Lung (tissue), 12 donors: ENCODE measurements around the gene CAMKMT. TPM values are rescaled to one million over a fixed set of nuclear protein-coding genes. Genes with fewer than 3 reads are reported as not detected.

Experiments used
- ATAC-seq: fragments of 200-7000 bp; cut with Tn5 transposase; one replicate; pipeline ENCODE4 v1.9.1; 2020; ENCODE audit warnings: moderate number of reproducible peaks; ENCODE audit not compliant: insufficient read depth, low FRiP score
- DNase-seq, 3 donors: peaks; one replicate each; pipeline ENCODE4 v3.0.0-alpha.2; 2013 to 2017
- H3K27ac ChIP-seq, 2 donors: one replicate each; pipeline ENCODE4 v1.5.1; 2013; ENCODE audit warnings: mild to moderate bottlenecking in 2 of 2, moderate library complexity in 2 of 2, control low read depth in 1 of 2, inconsistent platforms in 1 of 2, low read depth in 1 of 2, low read length in 1 of 2
- H3K27me3 ChIP-seq, 3 donors: one replicate each; pipeline ENCODE4 v1.5.1; 2013; ENCODE audit warnings: low read length in 2 of 3; ENCODE audit not compliant: control insufficient read depth in 3 of 3, insufficient read depth in 3 of 3
- H3K36me3 ChIP-seq, 4 donors: one replicate each; pipeline ENCODE4 v1.5.1; 2013; ENCODE audit warnings: low read length in 4 of 4, mild to moderate bottlenecking in 1 of 4, moderate library complexity in 1 of 4; ENCODE audit not compliant: control insufficient read depth in 4 of 4, insufficient read depth in 4 of 4
- H3K4me1 ChIP-seq, 5 donors: one replicate each; pipeline ENCODE4 v1.5.1; 2013; ENCODE audit warnings: low read length in 5 of 5, mild to moderate bottlenecking in 2 of 5, moderate library complexity in 1 of 5; ENCODE audit not compliant: control insufficient read depth in 5 of 5, insufficient read depth in 5 of 5
- H3K4me3 ChIP-seq: one replicate; pipeline ENCODE4 v1.5.1; 2013; ENCODE audit warnings: mild to moderate bottlenecking, control low read depth, moderate library complexity
- H3K9ac ChIP-seq, 2 donors: one replicate each; pipeline ENCODE4 v1.5.1; 2013; ENCODE audit warnings: low read length in 2 of 2, control low read depth in 1 of 2; ENCODE audit not compliant: insufficient read depth in 1 of 2
- H3K9me3 ChIP-seq, 4 donors: one replicate each; pipeline ENCODE4 v1.5.1; 2013; ENCODE audit warnings: low read length in 3 of 4, mild to moderate bottlenecking in 1 of 4, moderate library complexity in 1 of 4; ENCODE audit not compliant: control insufficient read depth in 4 of 4, insufficient read depth in 3 of 4
- CTCF ChIP-seq: IDR thresholded peaks from 2 replicates; pipeline ENCODE4 v1.5.1; 2012; ENCODE audit warnings: mild to moderate bottlenecking; ENCODE audit errors: control extremely low read depth, extremely low read depth
- WGBS, 2 donors: extraction: QIAGEN DNeasy Blood & Tissue Kit; methylation state at CpG; one replicate each; pipeline ENCODE4 v1.1.7; 2013; 5-methylcytosine and 5-hydroxymethylcytosine counted together
- polyA plus RNA-seq, 2 donors: library from polyadenylated mRNA; stranded (reverse); fragments of 200-250 nt; gene quantifications; one replicate each; pipeline ENCODE4 v1.2.1, GENCODE V29; 2013
- total RNA-seq, 2 donors: library from RNA; depleted of rRNA in 1 of 2; stranded (reverse); fragments of >200 nt in 1 of 2; gene quantifications; one replicate each; pipeline ENCODE4 v1.2.1, GENCODE V29; 2014 to 2021
- donor health status: control.
- donor health status: control.
- donor health status: Bipolar disorder and iron deficiency.
- donor health status: healthy.
- donor health status: DM: yes; HTN: yes; CAD: no.

The CAMKMT gene
- total and polyA plus RNA-seq, 4 donors, result 3.6 to 19.7 (median 8.4) TPM

- Histone ChIP-seq H3K36me3 (no peaks in the 10 kb centered on the region), H3K27ac (no peak overlapping the region), H3K4me3 (no peak overlapping the region), H3K4me1 (no peaks in the 10 kb centered on the region), H3K9me3 (no peaks in the 10 kb centered on the region), H3K27me3 (no peaks in the 10 kb centered on the region), H3K9ac (no peak overlapping the region)
- ATAC-seq (no peak), DNase-seq (no peak)
- TF ChIP-seq CTCF, result no peak
- WGBS, 2 donors, result 95 to 97% methylated on average over 10 of the region's 10 CpGs
Observed at GRCh38 chr2:44706681-44707553, 345.2 kb downstream of the CAMKMT start.

- ATAC-seq (no peak), DNase-seq (peak in 2 of 3 donors; percentile 20 to 29)
Observed at GRCh38 chr2:44707945-44708660, 346.4 kb downstream of the CAMKMT start.

GRCh38 chr2:44708661-44709000 is 346.9 kb downstream of the CAMKMT start:
- Histone ChIP-seq H3K4me1 (no peaks in the 10 kb centered on the region), H3K9ac (no peak overlapping the region), H3K27ac (no peak overlapping the region), H3K4me3 (no peak overlapping the region), H3K36me3 (no peaks in the 10 kb centered on the region), H3K27me3 (no peaks in the 10 kb centered on the region), H3K9me3 (no peaks in the 10 kb centered on the region)
- ATAC-seq (no peak), DNase-seq (no peak)
- WGBS, 2 donors, result 28 to 46% methylated on average over 3 of the region's 3 CpGs
- no peak for TF ChIP-seq CTCF

More at GRCh38 chr2:44707945-44708660, 346.4 kb downstream of the CAMKMT start:
- Histone ChIP-seq H3K27me3 (no peaks in the 10 kb centered on the region), H3K9ac (no peak overlapping the region), H3K27ac (no peak overlapping the region), H3K4me3 (no peak overlapping the region), H3K36me3 (no peaks in the 10 kb centered on the region), H3K4me1 (no peaks in the 10 kb centered on the region), H3K9me3 (no peaks in the 10 kb centered on the region)
- TF ChIP-seq CTCF, result no peak
- WGBS, 2 donors, result 9 to 22% methylated on average over 4 of the region's 4 CpGs
